ENCODE results near the gene PGM3.

DNA sequence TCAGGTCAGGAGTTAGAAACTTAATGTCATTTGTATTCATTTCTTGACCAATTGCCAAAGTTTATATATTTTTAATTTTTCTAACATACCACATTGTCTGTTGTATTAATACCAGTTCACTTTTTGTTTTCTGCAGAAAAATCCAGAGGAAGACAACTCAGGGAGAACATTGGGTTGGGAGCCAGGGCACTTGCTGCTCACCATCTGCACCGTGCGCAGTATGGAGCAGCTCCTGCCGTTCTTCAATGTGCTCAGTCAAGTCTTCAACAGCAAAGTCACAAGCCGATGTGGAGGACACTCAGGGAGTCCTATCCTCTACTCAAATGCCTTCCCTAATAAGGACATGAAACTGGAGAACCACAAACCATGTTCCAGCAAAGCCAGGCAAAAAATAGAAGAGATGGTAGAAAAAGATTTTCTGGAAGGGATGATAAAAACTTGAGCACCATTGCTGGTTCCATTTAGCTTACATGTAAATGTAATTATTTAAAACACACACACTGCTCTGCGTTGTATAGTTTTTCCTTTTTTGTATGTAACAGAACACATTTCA, 25.3 kb downstream of the PGM3 start:
- no peak for TF ChIP-seq POLR2A (IDR thresholded peaks at IDR 0.05; ENCODE audit: low read depth, low read length)
- TF ChIP-seq, protein P1, sequence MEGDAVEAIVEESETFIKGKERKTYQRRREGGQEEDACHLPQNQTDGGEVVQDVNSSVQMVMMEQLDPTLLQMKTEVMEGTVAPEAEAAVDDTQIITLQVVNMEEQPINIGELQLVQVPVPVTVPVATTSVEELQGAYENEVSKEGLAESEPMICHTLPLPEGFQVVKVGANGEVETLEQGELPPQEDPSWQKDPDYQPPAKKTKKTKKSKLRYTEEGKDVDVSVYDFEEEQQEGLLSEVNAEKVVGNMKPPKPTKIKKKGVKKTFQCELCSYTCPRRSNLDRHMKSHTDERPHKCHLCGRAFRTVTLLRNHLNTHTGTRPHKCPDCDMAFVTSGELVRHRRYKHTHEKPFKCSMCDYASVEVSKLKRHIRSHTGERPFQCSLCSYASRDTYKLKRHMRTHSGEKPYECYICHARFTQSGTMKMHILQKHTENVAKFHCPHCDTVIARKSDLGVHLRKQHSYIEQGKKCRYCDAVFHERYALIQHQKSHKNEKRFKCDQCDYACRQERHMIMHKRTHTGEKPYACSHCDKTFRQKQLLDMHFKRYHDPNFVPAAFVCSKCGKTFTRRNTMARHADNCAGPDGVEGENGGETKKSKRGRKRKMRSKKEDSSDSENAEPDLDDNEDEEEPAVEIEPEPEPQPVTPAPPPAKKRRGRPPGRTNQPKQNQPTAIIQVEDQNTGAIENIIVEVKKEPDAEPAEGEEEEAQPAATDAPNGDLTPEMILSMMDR (IDR thresholded peaks at IDR 0.05; ENCODE audit: extremely low read depth in 1 of 2, insufficient read depth in 1 of 2, low read depth in 1 of 2, low read length in 2 of 2): no peak

Measured in endothelial cell of umbilical vein (primary cell).